ENCODE results near the gene ACAA1.
"Not testable (repeated sequence)": the region's sequence is repeated elsewhere in the genome, so short reads cannot be mapped to it uniquely, and the experiment has no call there.

Gene ACAA1

DNA sequence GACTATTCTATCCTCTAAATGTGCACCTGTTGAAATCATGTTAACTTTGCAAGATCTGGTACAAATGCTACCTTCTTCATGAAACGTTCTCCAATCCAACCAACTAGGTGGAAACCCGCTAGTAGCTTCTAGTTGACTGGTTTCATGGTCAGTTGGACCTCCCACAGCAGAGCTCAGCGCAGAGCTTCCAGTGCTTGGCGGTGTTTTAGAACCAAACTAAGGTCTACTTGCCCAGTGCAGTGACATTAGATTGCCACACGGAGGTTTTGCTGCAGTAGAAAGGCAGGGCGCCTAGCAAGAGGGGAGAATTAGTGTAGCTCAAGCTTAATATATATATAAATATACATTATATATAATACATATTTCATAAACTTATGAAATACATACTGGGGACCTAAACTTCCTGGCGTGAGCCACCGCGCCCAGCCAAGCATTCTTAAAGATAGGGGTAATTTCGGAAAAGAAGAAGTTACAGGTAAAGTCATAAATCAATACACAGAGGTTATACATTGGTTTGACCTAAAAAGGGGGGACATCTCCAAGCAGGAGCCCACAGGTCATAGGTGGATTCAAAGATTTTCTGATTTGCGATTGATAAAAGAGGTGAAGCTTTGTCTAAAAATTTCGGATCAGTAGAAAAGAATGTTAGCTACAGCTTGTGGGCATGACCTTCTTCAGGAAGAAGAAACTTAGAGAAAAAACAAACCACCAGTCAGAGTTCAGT is 26.4 kb upstream of the ACAA1 start:
- TF ChIP-seq, protein P1, sequence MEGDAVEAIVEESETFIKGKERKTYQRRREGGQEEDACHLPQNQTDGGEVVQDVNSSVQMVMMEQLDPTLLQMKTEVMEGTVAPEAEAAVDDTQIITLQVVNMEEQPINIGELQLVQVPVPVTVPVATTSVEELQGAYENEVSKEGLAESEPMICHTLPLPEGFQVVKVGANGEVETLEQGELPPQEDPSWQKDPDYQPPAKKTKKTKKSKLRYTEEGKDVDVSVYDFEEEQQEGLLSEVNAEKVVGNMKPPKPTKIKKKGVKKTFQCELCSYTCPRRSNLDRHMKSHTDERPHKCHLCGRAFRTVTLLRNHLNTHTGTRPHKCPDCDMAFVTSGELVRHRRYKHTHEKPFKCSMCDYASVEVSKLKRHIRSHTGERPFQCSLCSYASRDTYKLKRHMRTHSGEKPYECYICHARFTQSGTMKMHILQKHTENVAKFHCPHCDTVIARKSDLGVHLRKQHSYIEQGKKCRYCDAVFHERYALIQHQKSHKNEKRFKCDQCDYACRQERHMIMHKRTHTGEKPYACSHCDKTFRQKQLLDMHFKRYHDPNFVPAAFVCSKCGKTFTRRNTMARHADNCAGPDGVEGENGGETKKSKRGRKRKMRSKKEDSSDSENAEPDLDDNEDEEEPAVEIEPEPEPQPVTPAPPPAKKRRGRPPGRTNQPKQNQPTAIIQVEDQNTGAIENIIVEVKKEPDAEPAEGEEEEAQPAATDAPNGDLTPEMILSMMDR (IDR thresholded peaks at IDR 0.05; ENCODE audit: insufficient read depth, missing control alignments), result no peak
- DNase-seq (ENCODE audit: insufficient read length, low spot score) (no peak), FAIRE-seq (no peak)

DNA sequence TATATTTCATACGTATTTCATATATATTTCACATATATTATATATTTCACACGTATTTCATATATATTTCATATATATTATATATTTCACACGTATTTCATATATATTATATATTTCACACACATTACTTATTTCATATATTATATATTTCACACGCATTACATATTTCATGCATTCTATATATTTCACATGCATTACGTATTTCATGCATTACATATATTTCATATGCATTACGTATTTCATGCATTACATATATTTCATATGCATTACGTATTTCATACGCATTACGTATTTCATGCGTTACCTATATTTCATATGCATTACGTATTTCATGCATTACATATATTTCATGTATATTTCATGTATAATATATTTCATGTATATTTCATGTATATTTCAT is 23.8 kb upstream of the ACAA1 start:
- DNase-seq (ENCODE audit: insufficient read length, low spot score); FAIRE-seq: not testable (repeated sequence)

GRCh38 chr3:38158472-38158871 is 21.5 kb upstream of the ACAA1 start:
- DNase-seq (ENCODE audit: insufficient read length, low spot score) (no peak), FAIRE-seq (no peak)
- TF ChIP-seq, protein P1 (IDR thresholded peaks at IDR 0.05; ENCODE audit: insufficient read depth, missing control alignments), result no peak

GRCh38 chr3:38157595-38157994 is 20.7 kb upstream of the ACAA1 start:
- TF ChIP-seq, protein P1 (IDR thresholded peaks at IDR 0.05; ENCODE audit: insufficient read depth, missing control alignments), result no peak
- no peak for DNase-seq (ENCODE audit: insufficient read length, low spot score)
- no peak for FAIRE-seq

DNA sequence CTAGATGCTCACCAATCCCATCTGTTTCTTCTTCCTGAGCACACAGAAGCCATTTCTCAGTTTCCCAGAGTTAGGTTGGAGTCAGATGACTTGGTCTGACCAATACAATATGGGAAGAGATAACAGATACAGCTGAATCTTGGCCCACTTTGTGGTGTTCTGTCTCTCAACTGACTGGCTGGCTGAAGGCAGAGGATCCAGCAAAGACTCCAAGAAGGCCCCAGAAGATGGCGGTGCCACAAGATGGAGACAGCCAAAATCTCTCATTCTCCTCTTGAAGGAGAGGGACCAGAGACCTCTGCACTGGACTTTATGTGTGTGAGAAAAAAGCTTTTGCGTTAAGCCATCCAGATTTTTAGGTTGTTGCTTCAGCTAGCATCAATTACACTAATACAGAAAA is 20.2 kb upstream of the ACAA1 start:
- TF ChIP-seq, protein P1 (IDR thresholded peaks at IDR 0.05; ENCODE audit: insufficient read depth, missing control alignments), result no peak
- FAIRE-seq, result no peak
- DNase-seq (ENCODE audit: insufficient read length, low spot score), result no peak

GRCh38 chr3:38155825-38156224 is 18.9 kb upstream of the ACAA1 start:
- no peak for FAIRE-seq

DNA sequence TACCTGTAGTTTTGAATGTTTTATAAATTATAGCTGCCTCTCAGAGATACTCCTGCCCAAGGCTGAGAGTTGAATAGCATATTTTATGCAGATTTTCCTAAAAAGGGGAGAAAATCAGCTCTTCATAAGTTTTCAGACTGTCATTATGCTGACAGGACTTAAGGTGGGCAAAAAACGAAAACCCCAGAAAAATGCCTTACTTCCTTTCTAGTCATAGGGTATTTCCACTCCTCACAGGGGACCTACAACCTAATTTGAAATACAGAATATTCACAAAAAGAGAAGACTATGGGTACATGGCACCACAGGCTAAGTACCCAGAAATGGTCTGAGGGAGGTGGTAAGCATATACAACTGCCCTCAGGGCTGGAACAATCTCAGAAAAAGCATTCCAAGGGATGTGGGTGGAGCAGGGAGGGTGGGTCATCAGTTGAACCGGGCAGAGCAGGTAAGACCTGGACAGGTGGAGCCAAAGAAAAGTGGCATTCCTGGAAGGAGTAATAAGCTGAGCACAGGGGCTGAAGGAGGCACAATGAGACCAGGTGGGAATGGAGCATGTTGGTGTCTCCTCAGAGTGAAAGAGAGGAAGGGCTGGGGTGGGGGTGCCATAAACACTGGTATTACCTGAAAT is 17.8 kb upstream of the ACAA1 start:
- TF ChIP-seq, protein P1 (IDR thresholded peaks at IDR 0.05; ENCODE audit: insufficient read depth, missing control alignments), result no peak
- DNase-seq (ENCODE audit: insufficient read length, low spot score) (no peak), FAIRE-seq (no peak)

More at GRCh38 chr3:38155825-38156224, 18.9 kb upstream of the ACAA1 start:
- no peak for DNase-seq (ENCODE audit: insufficient read length, low spot score)
- TF ChIP-seq, protein P1 (IDR thresholded peaks at IDR 0.05; ENCODE audit: insufficient read depth, missing control alignments), result no peak

Measured in D721Med (cell line).